NCI-H146 treated with DMSO at 0.1 percent for 48 hours (cell line): ENCODE results near the gene BTBD16.

Experiments used
- DNase-seq: peaks from one replicate; lab custom pipeline; 2025; ENCODE audit not compliant: unreplicated experiment; lab: John Stamatoyannopoulos, UW

Gene BTBD16

GRCh38 chr10:122246830-122247520 lies 24.1 kb upstream of the BTBD16 start:
- no peak for DNase-seq

- no peak for DNase-seq
These were observed 22.5 kb upstream of the BTBD16 start for GRCh38 chr10:122248356-122249302.

GRCh38 chr10:122249303-122249850 lies 21.7 kb upstream of the BTBD16 start:
- no peak for DNase-seq

- DNase-seq, result no peak
These were observed 20.9 kb upstream of the BTBD16 start for GRCh38 chr10:122249991-122250750.

GRCh38 chr10:122251459-122252255 lies 19.4 kb upstream of the BTBD16 start:
- DNase-seq, result no peak

GRCh38 chr10:122252805-122253204 lies 18.3 kb upstream of the BTBD16 start:
- no peak for DNase-seq

GRCh38 chr10:122253605-122254004 lies 17.5 kb upstream of the BTBD16 start:
- no peak for DNase-seq

GRCh38 chr10:122254831-122255230 lies 16.3 kb upstream of the BTBD16 start:
- DNase-seq, result no peak

GRCh38 chr10:122255509-122256301 lies 15.4 kb upstream of the BTBD16 start:
- no peak for DNase-seq

- DNase-seq, result no peak
These were observed 14.1 kb upstream of the BTBD16 start for GRCh38 chr10:122257041-122257440.

GRCh38 chr10:122258136-122259074 lies 12.7 kb upstream of the BTBD16 start:
- no peak for DNase-seq

GRCh38 chr10:122259075-122259466 lies 12.0 kb upstream of the BTBD16 start:
- no peak for DNase-seq

GRCh38 chr10:122261584-122261983 lies 9.5 kb upstream of the BTBD16 start:
- no peak for DNase-seq

GRCh38 chr10:122263971-122264370 lies 7.1 kb upstream of the BTBD16 start:
- DNase-seq, result no peak

GRCh38 chr10:122264436-122264835 lies 6.7 kb upstream of the BTBD16 start:
- DNase-seq, result no peak

GRCh38 chr10:122264931-122265330 lies 6.2 kb upstream of the BTBD16 start:
- DNase-seq, result no peak

- no peak for DNase-seq
These were observed 5.2 kb upstream of the BTBD16 start for GRCh38 chr10:122265896-122266295.
